SH-SY5Y (cell line): ENCODE results near the gene NPRL2.

ENCODE experiments used
- GATA2 ChIP-seq: IDR thresholded peaks from 2 replicates; pipeline ENCODE4 v1.6.1; 2011; ENCODE audit warnings: mild to moderate bottlenecking, low read depth, low read length
- GATA3 ChIP-seq: IDR thresholded peaks from 2 replicates; pipeline ENCODE4 v1.6.1; 2011; ENCODE audit warnings: low read depth, mild to moderate bottlenecking, low read length, moderate library complexity

DNA sequence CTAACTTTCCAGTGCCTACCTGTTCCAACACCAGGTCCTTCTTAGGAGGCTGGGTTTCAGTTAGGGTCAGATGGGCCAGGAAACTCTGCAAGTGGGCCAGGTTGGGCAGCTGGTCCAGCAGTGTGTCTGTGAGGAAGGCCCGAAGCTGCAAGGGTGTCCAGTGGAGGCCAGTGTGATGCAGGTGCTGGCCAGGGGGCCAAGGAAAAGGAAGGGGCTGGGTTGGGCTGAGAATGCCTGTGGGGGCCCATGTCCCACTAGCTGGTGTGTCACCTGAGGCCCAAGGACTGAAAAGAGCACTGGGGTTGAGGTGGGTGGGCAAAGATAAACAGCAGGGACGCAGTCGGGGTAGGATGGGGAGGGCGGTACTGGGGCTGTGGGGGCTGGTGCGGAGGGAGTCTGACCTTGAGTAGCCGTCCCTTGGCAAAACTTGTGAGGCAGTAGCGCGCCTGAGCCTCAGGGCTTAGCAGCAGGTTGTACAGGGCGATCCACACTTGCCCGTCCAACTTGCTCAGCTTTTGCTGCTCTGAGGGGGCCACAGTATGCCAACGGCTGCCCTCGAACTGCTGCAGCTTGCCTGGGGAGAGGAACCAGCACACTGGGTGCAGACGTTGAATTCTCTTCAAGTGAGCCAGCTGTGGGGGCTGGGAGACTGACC is 8.5 kb downstream of the NPRL2 start:
- TF ChIP-seq GATA2 (no peak), GATA3 (no peak)
